Measurements from ENCODE around the gene AGPS.
A peak's percentile ranks its signal among the peaks of the same experiment; 100 is the strongest.

Gene AGPS

GRCh38 chr2:177400337-177400923 is 7.9 kb downstream of the AGPS start:
- Histone ChIP-seq H3K4me1 (ENCODE audit: control insufficient read depth, insufficient read depth, low read length) (peaks cover 18% of the 10 kb centered on the region), H3K4me3 (ENCODE audit: low read depth, low read length) (no peak overlapping the region), H3K27ac (ENCODE audit: extremely low read depth, low read depth, low read length) (no peak overlapping the region), H3K9me3 (ENCODE audit: control insufficient read depth, insufficient read depth, low read depth, low read length) (no peaks in the 10 kb centered on the region), H3K36me3 (ENCODE audit: control insufficient read depth in 2 of 2, insufficient read depth in 1 of 2, low read length in 2 of 2) (no peaks in the 10 kb centered on the region)
- ChIA-PET POLR2A (no interaction called here), CTCF (interaction anchor here (0.6 kb wide), 1 partner anchor 363 kb away, joined by 4 read pairs; no protein-coding TSS in a partner anchor)
- TF ChIP-seq ZNF24 (tag by site-specific recombination; IDR thresholded peaks at IDR 0.05) = no peak
- TF ChIP-seq ZNF416 (tag by site-specific recombination; IDR thresholded peaks at IDR 0.05) = no peak
- no peak for TF ChIP-seq ZNF133 (tag by site-specific recombination; IDR thresholded peaks at IDR 0.05)
- TF ChIP-seq ZNF558 (tag by site-specific recombination; IDR thresholded peaks at IDR 0.05) = peak; percentile 60; the same call in 1 of the 2 replicates

- no peaks in the 10 kb centered on the region for H3K36me3 ChIP-seq (ENCODE audit: control insufficient read depth in 2 of 2, insufficient read depth in 1 of 2, low read length in 2 of 2)
- TF ChIP-seq ZNF133 (tag by site-specific recombination; IDR thresholded peaks at IDR 0.05) = no peak
- no peak for TF ChIP-seq ZNF433 (tag by site-specific recombination; IDR thresholded peaks at IDR 0.05; ENCODE audit: low read depth)
- TF ChIP-seq ZNF335 (tag by site-specific recombination; conservative IDR thresholded peaks at IDR 0.05) = no peak
- TF ChIP-seq ZNF580 (tag by site-specific recombination; IDR thresholded peaks at IDR 0.05) = no peak
- TF ChIP-seq REPIN1 (tag by site-specific recombination; IDR thresholded peaks at IDR 0.05; ENCODE audit: low read depth) = no peak
- no peak for TF ChIP-seq KLF9 (tag by site-specific recombination; IDR thresholded peaks at IDR 0.05; ENCODE audit: low read depth)
- TF ChIP-seq ZNF248 (tag by site-specific recombination; IDR thresholded peaks at IDR 0.05) = no peak
- TF ChIP-seq ZNF341 (tag by site-specific recombination; IDR thresholded peaks at IDR 0.05; ENCODE audit: low read depth) = no peak
- no peak for TF ChIP-seq ZNF555 (tag by site-specific recombination; conservative IDR thresholded peaks at IDR 0.05)
- TF ChIP-seq ATF2 (tag by site-specific recombination; IDR thresholded peaks at IDR 0.05; ENCODE audit: low read depth) = no peak
- no peak for TF ChIP-seq ZNF423 (tag by site-specific recombination; IDR thresholded peaks at IDR 0.05)
- no peak for TF ChIP-seq ZNF2 (tag by site-specific recombination; IDR thresholded peaks at IDR 0.05)
- no peak for TF ChIP-seq ZNF596 (tag by site-specific recombination; IDR thresholded peaks at IDR 0.05)
- no peak overlapping the region for H3K27ac ChIP-seq (ENCODE audit: extremely low read depth, low read depth, low read length)
- ChIA-PET CTCF (no interaction called here), POLR2A (no interaction called here)
- peaks cover 18% of the 10 kb centered on the region for H3K4me1 ChIP-seq (ENCODE audit: control insufficient read depth, insufficient read depth, low read length)
- no peak overlapping the region for H3K4me3 ChIP-seq (ENCODE audit: low read depth, low read length)
- H3K9me3 ChIP-seq (ENCODE audit: control insufficient read depth, insufficient read depth, low read depth, low read length) = no peaks in the 10 kb centered on the region
These were observed 9.5 kb downstream of the AGPS start for GRCh38 chr2:177402096-177402495.

GRCh38 chr2:177403838-177404237 is 11.3 kb downstream of the AGPS start:
- no peaks in the 10 kb centered on the region for H3K9me3 ChIP-seq (ENCODE audit: control insufficient read depth, insufficient read depth, low read depth, low read length)
- H3K4me3 ChIP-seq (ENCODE audit: low read depth, low read length) = no peak overlapping the region
- no peak overlapping the region for H3K27ac ChIP-seq (ENCODE audit: extremely low read depth, low read depth, low read length)
- ChIA-PET CTCF (interaction anchor here (0.9 to 3.1 kb wide), 2 partner anchors 12 kb away, joined by 3 to 18 read pairs; no protein-coding TSS in a partner anchor), POLR2A (no interaction called here)
- no peaks in the 10 kb centered on the region for H3K36me3 ChIP-seq (ENCODE audit: control insufficient read depth in 2 of 2, insufficient read depth in 1 of 2, low read length in 2 of 2)
- peaks cover 13% of the 10 kb centered on the region for H3K4me1 ChIP-seq (ENCODE audit: control insufficient read depth, insufficient read depth, low read length)
- TF ChIP-seq KLF17 (tag by site-specific recombination; IDR thresholded peaks at IDR 0.05) = no peak
- no peak for TF ChIP-seq GFI1B (tag by site-specific recombination; IDR thresholded peaks at IDR 0.05)
- TF ChIP-seq ZNF629 (tag by site-specific recombination; IDR thresholded peaks at IDR 0.05) = no peak
- no peak for TF ChIP-seq ZNF549 (tag by site-specific recombination; IDR thresholded peaks at IDR 0.05)
- no peak for TF ChIP-seq HIC1 (tag by site-specific recombination; IDR thresholded peaks at IDR 0.05)
- TF ChIP-seq WT1 (tag by site-specific recombination; IDR thresholded peaks at IDR 0.05) = no peak
- no peak for TF ChIP-seq PRDM1 (tag by site-specific recombination; IDR thresholded peaks at IDR 0.05)
- no peak for TF ChIP-seq KLF9 (tag by site-specific recombination; IDR thresholded peaks at IDR 0.05; ENCODE audit: low read depth)
- no peak for TF ChIP-seq ZNF548 (tag by site-specific recombination; IDR thresholded peaks at IDR 0.05)
- TF ChIP-seq ZNF423 (tag by site-specific recombination; IDR thresholded peaks at IDR 0.05) = no peak
- no peak for TF ChIP-seq ZNF37A (tag by site-specific recombination; IDR thresholded peaks at IDR 0.05)
- no peak for TF ChIP-seq ZNF311 (tag by site-specific recombination; IDR thresholded peaks at IDR 0.05; ENCODE audit: borderline replicate concordance)
- no peak for TF ChIP-seq RBAK (tag by site-specific recombination; IDR thresholded peaks at IDR 0.05)
- no peak for TF ChIP-seq ZNF791 (tag by site-specific recombination; IDR thresholded peaks at IDR 0.05)

Data from HEK293 (cell line).